Neural cell (in vitro differentiated cells): ENCODE measurements around the gene CSMD2.

ENCODE experiments used
- POLR2AphosphoS5 ChIP-seq: IDR thresholded peaks from 2 replicates; pipeline ENCODE4 v1.6.1; 2012
- SMC3 ChIP-seq: fragments of 450-650 bp; conservative IDR thresholded peaks from 2 replicates; pipeline ENCODE4 v1.6.1; 2014; ENCODE audit warnings: antibody characterized with exemption, mild to moderate bottlenecking, moderate library complexity; ENCODE audit not compliant: poor library complexity
- TF ChIP-seq, protein P1 (sequence below): fragments of 450-650 bp; IDR thresholded peaks from 2 replicates; pipeline ENCODE4 v1.5.1; 2014; ENCODE audit warnings: antibody characterized with exemption, mild to moderate bottlenecking, moderate library complexity; ENCODE audit not compliant: poor library complexity, severe bottlenecking
- TF ChIP-seq, protein P2 (sequence below): IDR thresholded peaks from 2 replicates; pipeline ENCODE4 v1.6.1; 2012; ENCODE audit warnings: borderline replicate concordance

DNA sequence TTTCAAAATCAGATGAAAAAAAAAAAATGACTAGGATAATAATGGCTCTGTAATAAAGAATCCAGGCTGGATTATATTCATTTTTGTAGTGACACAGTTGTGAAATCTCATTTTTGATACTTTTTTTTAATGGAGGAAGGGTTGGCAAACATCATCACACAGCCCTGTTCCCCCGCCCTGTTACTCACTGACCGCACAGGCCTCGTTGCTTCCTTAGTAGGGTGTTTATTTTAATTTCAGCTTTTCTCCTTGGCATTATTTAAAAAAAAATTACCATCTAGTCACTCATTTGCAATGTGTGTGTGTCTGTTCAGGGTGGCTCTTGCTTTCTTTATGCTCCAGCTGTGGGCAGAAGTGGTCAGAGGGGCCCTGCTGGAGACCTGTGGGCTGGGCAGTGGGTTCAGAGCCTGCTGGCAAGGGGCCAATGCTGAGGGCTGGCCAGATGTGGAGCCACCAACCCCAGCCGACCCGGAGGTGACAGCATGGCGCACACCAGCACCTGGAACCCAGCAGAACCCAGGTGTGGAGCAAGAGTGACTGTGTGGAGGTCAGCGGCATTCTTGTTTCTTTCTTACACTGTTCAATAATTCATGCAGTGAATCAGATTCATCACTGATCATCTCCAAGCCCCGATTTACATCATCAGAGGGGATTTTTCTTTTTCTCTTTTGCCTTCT lies 648.0 kb downstream of the CSMD2 start:
- TF ChIP-seq, protein P1, sequence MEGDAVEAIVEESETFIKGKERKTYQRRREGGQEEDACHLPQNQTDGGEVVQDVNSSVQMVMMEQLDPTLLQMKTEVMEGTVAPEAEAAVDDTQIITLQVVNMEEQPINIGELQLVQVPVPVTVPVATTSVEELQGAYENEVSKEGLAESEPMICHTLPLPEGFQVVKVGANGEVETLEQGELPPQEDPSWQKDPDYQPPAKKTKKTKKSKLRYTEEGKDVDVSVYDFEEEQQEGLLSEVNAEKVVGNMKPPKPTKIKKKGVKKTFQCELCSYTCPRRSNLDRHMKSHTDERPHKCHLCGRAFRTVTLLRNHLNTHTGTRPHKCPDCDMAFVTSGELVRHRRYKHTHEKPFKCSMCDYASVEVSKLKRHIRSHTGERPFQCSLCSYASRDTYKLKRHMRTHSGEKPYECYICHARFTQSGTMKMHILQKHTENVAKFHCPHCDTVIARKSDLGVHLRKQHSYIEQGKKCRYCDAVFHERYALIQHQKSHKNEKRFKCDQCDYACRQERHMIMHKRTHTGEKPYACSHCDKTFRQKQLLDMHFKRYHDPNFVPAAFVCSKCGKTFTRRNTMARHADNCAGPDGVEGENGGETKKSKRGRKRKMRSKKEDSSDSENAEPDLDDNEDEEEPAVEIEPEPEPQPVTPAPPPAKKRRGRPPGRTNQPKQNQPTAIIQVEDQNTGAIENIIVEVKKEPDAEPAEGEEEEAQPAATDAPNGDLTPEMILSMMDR = no peak
- no peak for TF ChIP-seq SMC3
- TF ChIP-seq, protein P2, sequence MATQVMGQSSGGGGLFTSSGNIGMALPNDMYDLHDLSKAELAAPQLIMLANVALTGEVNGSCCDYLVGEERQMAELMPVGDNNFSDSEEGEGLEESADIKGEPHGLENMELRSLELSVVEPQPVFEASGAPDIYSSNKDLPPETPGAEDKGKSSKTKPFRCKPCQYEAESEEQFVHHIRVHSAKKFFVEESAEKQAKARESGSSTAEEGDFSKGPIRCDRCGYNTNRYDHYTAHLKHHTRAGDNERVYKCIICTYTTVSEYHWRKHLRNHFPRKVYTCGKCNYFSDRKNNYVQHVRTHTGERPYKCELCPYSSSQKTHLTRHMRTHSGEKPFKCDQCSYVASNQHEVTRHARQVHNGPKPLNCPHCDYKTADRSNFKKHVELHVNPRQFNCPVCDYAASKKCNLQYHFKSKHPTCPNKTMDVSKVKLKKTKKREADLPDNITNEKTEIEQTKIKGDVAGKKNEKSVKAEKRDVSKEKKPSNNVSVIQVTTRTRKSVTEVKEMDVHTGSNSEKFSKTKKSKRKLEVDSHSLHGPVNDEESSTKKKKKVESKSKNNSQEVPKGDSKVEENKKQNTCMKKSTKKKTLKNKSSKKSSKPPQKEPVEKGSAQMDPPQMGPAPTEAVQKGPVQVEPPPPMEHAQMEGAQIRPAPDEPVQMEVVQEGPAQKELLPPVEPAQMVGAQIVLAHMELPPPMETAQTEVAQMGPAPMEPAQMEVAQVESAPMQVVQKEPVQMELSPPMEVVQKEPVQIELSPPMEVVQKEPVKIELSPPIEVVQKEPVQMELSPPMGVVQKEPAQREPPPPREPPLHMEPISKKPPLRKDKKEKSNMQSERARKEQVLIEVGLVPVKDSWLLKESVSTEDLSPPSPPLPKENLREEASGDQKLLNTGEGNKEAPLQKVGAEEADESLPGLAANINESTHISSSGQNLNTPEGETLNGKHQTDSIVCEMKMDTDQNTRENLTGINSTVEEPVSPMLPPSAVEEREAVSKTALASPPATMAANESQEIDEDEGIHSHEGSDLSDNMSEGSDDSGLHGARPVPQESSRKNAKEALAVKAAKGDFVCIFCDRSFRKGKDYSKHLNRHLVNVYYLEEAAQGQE = no peak
- no peak for TF ChIP-seq POLR2AphosphoS5
